Sigmoid colon (tissue), 4 donors: ENCODE measurements around the gene VDR.

Source experiments
- EP300 ChIP-seq, 4 donors: sonication (generic); formaldehyde crosslinking; IDR thresholded peaks; one replicate each; pipeline ENCODE4 v1.6.1; 2017; ENCODE audit warnings: antibody characterized with exemption in 4 of 4
- POLR2AphosphoS5 ChIP-seq, 4 donors: sonication (generic); formaldehyde crosslinking; IDR thresholded peaks; one replicate each; pipeline ENCODE4 v1.6.1; 2017; ENCODE audit warnings: antibody characterized with exemption in 4 of 4
- TF ChIP-seq, protein P1 (sequence below), 4 experiments: fragments of 450-650 bp in 3 of 4; fragments of 200-600 bp in 1 of 4; IDR thresholded peaks; one replicate each; pipeline ENCODE4 v1.5.1; 2016 to 2019; ENCODE audit warnings: antibody characterized with exemption in 4 of 4, mild to moderate bottlenecking in 3 of 4, moderate library complexity in 2 of 4

- TF ChIP-seq EP300 (IDR thresholded peaks at IDR 0.05) (no peak), POLR2AphosphoS5 (IDR thresholded peaks at IDR 0.05) (no peak)
- TF ChIP-seq, protein P1, sequence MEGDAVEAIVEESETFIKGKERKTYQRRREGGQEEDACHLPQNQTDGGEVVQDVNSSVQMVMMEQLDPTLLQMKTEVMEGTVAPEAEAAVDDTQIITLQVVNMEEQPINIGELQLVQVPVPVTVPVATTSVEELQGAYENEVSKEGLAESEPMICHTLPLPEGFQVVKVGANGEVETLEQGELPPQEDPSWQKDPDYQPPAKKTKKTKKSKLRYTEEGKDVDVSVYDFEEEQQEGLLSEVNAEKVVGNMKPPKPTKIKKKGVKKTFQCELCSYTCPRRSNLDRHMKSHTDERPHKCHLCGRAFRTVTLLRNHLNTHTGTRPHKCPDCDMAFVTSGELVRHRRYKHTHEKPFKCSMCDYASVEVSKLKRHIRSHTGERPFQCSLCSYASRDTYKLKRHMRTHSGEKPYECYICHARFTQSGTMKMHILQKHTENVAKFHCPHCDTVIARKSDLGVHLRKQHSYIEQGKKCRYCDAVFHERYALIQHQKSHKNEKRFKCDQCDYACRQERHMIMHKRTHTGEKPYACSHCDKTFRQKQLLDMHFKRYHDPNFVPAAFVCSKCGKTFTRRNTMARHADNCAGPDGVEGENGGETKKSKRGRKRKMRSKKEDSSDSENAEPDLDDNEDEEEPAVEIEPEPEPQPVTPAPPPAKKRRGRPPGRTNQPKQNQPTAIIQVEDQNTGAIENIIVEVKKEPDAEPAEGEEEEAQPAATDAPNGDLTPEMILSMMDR (IDR thresholded peaks at IDR 0.05) = no peak
Measured at GRCh38 chr12:47946413-47947323, 41.9 kb upstream of the VDR start.
